GM19372 (cell line): Measurements from ENCODE around the gene YJEFN3.

ENCODE experiments used
- ATAC-seq: cut with Tn5 transposase; IDR thresholded peaks from one replicate; pipeline ENCODE4 v1.9.1; 2021; ENCODE audit warnings: mild to moderate bottlenecking, low read depth, moderate library complexity; ENCODE audit not compliant: unreplicated experiment

Gene YJEFN3

DNA sequence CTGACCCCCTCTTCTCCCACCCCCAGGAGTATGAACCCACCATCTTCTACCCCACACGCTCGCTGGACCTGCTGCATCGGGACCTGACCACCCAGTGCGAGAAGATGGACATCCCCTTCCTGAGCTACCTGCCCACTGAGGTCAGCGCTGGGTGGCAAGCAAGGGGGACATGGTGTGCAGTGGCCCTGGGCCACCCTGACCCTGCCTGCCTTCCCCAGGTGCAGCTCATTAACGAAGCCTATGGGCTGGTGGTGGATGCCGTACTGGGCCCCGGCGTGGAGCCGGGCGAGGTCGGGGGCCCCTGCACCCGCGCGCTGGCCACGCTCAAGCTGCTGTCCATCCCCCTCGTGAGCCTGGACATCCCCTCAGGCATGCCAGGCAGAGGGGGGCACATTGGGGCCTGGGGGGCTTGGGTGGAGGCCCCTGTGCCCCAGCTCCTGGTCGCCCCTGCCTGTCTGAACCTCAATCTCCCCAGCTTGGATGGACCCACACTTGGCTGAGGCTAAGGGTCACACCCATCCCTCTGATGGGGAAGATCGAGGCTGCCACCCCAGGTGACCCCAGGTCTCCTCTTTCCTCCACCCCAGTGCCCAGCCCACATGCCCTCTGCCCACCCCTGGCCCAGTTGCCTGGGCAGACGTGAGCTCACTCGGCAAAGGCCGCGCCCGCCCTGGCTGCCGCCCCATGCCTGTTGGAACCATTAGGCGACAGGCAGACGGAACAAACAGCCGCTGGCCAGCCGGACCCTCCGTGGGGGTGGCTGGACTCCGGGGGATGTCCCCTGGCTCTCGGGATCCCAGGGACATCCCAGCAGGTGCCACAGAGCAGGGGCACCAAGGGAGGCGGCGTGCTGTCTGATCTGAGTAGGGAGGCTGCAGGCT lies 6.8 kb downstream of the YJEFN3 start:
- no peak for ATAC-seq

DNA sequence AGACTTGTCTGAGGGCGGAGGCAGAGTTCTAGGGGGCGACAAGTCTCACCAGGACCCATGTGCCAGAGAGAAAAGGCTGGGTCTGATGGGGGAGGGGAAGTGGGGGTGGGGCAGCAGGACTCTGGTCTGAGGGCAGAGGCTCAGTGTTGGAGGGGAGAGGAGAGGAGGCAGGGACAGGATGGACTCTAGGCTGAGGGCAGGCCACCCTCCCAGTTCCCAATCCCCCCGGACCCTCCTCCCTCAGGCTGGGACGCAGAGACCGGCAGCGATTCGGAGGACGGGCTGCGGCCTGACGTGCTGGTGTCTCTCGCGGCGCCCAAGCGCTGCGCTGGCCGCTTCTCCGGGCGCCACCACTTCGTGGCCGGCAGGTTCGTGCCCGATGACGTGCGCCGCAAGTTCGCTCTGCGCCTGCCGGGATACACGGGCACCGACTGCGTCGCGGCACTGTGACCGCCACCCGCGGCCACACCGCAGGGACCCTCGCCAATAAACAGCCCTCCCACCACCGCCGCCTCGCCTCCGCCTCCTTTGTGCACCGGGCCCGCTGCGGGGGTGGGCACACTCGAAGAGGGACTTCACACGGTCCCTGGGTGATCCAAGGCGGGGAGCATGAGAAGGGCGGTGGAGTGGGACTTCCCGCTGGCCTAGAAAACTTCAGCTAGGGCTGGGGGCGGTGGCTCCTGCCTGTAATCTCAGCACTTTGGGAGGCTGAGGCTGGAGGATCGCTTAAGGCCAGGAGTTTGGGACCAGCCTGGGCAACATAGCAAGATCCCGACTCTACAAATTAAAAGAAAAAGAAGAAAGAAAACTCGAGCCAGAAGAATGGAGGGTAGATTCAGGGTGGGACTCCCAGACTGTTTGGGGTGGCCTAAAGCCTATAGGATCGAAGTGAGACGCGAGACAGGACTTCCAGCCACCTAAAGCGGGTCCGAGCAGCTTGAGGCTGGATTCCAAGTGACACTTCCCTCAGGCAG lies 8.7 kb downstream of the YJEFN3 start:
- no peak for ATAC-seq

DNA sequence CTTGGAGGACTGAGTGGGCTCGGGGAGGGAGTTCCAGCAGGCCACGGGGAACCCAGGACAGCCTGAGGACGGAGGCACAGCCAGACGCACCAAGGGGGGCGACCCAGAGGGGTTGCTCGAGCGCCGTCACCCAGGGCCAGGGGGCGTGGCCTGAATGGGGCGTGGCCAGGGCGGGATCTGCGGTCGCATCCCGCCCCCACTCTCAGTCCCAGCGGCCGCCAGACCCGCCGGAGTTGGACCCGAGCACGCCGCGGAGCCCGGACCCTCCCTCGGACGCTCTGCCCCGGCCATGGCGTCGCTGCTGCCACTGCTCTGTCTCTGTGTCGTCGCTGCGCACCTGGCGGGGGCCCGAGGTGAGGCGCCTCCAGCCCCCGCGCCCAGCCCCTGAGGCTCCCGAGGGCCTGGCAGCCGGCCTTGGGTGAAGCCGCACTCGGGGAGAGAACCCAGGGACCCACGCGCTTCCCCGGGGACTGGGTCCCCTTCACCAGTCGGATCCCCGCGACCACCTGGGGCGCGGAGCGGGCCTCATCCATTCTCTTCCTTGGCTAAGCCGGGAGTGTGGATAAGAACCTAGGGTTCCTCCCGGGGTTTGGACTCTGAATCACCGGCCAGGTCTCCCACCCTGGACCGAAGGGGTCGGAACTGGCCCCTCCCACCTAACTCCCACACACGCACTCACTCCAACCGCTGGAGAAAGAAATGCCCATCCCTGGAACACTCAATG lies 9.5 kb downstream of the YJEFN3 start, which contains the start of gene CILP2:
CILP2 (plus strand) TSS at position 205 of the 724 bp plus-strand sequence; CDS start at position 290, 85 bp downstream.
- no peak for ATAC-seq

DNA sequence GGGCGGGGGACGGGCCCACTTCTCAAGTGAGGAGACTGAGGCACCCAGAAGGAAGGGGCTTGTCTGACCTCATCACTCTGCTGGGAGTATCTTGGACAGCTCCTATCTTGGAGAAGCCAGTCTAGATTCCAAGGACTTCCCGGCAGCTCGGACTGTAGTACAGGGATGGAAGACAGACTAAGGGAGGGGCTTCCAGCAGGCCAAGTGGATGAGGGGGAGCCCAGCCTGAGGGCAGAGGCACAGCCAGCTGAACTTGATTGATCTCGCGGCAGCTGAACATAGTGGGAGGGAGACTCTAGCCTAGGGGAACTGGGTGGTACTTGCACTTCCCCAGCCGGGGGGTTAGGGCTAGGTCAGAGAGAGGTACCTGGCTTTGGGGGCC lies 10.1 kb downstream of the YJEFN3 start:
- ATAC-seq = no peak

DNA sequence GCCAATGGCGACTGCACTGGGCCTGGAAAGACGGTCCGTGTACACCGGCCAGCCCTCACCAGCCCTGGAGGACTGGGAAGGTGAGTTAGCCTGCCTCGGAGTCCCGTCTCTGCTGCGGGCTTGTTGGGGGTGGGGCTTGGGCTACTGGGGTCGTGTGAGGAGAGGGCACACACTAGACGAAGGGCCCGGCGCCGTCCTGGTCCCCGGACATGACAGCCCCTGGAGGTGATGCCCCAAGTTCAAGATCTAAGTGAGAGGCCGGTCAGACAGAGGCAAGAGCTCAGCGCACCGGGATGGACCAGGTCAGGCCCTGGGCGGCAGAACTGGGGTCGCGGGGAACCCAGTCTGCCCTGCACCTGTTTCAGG lies 11.0 kb downstream of the YJEFN3 start:
- ATAC-seq = no peak

DNA sequence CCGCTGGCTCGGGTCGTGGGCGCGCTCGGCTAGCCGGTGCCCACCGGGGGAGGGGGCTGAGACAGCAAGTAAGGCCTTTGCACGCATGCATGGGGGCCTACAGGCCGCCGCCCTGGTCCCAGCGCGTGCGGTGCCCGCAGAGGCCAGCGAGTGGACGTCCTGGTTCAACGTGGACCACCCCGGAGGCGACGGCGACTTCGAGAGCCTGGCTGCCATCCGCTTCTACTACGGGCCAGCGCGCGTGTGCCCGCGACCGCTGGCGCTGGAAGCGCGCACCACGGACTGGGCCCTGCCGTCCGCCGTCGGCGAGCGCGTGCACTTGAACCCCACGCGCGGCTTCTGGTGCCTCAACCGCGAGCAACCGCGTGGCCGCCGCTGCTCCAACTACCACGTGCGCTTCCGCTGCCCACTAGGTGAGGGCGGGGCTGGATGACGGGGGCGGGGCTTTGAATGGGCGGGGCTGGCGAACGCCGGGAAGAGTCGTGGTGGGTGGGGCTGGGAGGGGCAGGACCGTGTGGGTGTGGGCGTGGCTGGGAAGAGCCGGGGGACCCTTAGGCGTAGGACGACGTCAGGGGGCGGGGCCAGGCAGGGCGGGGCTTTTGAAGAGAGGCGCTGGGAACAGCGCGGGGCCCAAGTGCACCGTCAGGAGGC lies 11.5 kb downstream of the YJEFN3 start:
- ATAC-seq = no peak

DNA sequence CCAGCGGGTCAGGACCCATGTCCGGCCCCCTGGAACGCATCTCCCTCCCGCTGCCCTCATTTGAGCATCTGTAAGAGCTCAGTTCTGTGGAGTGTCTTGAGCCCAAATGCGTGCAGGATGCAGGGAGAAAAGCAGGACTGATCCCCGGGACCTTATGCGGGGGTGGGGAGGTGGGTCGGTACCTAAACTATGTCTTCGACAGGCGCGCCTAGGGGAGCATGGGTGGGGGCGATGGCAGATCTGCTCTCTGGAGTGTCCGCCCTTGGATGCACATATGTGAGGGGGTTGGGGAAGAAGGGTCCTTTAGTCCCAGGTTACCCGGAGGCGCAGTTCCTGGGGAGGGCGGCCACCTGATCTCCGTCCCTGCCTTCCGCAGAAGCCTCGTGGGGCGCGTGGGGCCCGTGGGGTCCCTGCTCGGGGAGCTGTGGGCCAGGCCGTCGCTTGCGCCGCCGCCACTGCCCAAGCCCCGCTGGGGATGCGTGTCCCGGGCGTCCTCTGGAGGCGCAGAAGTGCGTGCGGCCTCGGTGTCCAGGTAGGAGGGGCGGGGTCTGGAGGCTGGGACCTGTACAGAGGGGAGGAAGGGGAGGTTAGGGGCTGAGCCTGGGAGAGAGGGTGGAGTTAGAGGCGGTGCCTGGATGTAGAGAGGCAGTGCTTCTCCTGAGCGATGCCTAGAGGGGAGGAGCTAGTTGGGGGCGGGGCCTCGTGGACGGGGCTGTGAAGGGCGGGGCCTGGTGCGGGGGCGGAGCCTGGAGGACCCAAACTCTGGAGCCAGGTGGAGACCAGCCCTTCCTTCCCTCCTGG lies 12.2 kb downstream of the YJEFN3 start:
- no peak for ATAC-seq

DNA sequence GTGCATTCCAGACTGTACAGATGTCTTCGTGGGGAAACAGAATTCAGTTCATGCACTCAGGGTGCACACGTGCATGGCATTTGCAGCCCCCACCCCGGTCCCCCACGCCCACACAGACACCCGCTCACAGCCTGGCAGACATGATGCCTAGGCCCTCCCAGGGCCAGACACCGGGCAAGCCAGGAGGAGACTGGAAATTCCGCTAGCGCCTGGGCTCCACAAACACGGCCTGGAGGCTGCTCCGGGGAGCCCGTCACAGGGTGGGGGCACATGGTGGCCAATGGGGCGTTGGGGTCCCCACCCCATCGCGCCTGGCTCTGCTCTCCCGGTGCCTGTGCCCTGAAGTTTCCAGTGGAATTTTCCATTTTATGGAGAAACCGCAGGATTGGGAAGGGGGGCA lies 12.9 kb downstream of the YJEFN3 start:
- no peak for ATAC-seq

DNA sequence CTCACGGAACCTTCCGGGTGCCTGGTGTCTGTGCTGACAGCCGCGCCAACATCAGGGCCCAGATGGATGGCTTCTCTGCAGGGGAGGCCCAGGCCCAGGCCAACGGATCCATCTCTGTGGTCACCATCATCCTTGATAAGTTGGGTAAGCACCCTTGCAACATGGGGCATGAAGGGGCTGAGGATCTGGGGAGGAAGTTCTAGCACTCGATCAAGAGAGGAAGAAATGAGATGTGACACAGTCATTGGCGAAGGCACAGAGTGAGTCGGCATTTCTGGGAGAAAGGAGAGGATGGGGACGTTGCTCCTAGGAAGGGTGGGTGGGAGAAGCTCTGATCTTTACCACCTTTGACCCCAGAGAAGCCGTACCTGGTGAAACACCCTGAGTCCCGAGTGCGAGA lies 13.8 kb downstream of the YJEFN3 start:
- ATAC-seq = no peak

DNA sequence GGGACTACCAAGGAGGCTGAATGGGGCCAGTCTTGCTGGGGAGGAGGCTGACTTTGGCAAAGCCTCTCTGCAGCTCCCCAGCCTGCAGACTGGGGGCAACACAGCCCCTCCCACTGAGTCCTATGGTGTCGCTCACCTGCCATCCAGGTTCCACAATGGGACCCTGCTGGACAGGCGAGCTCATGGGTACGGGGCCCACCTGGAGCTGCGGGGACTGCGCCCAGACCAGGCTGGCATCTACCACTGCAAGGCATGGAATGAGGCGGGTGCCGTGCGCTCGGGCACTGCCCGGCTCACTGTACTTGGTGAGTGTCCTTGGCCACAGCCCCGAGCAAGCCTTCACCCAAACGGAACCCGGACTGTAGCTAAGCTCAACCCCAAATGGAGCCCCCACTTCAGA lies 14.4 kb downstream of the YJEFN3 start:
- no peak for ATAC-seq

DNA sequence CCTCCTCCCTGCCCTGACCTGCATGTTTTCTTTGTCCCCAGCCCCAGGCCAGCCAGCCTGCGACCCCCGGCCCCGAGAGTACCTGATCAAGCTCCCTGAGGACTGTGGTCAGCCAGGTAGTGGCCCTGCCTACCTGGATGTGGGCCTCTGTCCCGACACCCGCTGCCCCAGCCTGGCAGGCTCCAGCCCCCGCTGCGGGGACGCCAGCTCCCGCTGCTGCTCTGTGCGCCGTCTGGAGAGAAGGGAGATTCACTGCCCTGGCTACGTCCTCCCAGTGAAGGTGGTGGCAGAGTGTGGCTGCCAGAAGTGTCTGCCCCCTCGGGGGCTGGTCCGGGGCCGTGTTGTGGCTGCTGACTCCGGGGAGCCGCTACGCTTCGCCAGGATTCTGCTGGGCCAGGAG lies 14.9 kb downstream of the YJEFN3 start:
- ATAC-seq = no peak

DNA sequence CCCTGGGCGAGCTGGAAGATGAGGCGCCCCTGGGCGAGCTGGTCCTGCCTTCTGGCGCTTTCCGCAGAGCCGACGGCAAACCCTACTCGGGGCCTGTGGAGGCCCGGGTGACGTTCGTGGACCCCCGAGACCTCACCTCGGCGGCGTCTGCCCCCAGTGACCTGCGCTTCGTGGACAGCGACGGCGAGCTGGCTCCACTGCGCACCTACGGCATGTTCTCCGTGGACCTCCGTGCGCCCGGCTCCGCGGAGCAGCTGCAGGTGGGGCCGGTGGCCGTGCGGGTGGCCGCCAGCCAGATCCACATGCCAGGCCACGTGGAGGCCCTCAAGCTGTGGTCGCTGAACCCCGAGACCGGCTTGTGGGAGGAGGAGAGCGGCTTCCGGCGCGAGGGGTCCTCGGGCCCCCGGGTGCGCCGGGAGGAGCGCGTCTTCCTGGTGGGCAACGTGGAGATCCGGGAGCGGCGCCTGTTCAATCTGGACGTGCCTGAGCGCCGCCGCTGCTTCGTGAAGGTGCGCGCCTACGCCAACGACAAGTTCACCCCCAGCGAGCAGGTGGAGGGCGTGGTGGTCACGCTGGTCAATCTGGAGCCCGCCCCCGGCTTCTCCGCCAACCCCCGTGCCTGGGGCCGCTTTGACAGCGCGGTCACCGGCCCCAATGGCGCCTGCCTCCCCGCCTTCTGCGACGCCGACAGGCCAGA lies 15.7 kb downstream of the YJEFN3 start:
- ATAC-seq = no peak

DNA sequence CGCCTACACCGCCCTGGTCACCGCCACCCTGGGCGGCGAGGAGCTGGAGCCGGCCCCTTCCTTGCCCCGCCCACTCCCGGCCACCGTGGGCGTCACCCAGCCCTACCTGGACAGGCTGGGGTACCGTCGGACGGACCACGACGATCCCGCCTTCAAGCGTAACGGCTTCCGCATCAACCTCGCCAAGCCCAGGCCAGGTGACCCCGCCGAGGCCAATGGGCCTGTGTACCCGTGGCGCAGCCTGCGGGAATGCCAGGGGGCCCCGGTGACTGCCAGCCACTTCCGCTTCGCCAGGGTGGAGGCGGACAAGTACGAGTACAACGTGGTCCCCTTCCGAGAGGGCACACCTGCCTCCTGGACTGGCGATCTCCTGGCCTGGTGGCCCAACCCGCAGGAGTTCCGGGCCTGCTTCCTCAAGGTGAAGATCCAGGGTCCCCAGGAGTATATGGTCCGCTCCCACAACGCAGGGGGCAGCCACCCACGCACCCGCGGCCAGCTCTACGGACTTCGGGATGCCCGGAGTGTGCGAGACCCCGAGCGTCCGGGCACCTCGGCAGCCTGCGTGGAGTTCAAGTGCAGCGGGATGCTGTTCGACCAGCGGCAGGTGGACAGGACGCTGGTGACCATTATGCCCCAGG lies 16.4 kb downstream of the YJEFN3 start:
- no peak for ATAC-seq

DNA sequence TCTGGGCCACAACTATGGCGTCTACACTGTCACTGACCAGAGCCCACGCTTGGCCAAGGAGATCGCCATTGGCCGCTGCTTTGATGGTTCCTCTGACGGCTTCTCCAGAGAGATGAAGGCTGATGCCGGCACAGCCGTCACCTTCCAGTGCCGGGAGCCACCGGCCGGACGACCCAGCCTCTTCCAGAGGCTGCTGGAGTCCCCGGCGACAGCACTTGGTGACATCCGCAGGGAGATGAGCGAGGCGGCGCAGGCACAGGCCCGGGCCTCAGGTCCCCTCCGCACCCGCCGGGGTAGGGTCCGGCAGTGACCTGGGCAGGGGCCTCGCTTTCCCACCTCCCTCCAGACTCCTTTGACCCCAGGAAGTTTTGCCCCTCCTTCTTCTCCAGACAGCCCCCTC lies 17.0 kb downstream of the YJEFN3 start:
- ATAC-seq = no peak

DNA sequence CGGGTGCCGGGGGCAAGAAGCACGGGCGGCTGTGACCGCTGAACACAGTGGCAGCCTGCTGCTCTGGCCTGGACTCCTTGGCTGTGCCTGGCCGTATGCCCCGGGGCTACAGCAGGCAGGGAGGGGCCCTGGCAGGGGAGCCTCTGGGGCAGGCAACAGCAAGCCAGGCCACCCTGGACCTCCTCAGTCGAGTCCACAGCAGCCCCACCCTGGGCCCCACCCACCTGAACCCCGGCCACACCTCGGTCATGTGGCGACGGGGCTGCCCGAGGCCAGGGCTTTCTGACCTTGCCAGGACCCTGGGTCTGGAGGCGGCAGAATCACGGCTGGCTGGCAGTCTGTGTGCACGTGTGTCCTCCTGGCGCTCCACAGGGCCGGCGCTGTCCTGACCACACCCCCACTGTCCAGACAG lies 18.0 kb downstream of the YJEFN3 start:
- ATAC-seq = no peak

DNA sequence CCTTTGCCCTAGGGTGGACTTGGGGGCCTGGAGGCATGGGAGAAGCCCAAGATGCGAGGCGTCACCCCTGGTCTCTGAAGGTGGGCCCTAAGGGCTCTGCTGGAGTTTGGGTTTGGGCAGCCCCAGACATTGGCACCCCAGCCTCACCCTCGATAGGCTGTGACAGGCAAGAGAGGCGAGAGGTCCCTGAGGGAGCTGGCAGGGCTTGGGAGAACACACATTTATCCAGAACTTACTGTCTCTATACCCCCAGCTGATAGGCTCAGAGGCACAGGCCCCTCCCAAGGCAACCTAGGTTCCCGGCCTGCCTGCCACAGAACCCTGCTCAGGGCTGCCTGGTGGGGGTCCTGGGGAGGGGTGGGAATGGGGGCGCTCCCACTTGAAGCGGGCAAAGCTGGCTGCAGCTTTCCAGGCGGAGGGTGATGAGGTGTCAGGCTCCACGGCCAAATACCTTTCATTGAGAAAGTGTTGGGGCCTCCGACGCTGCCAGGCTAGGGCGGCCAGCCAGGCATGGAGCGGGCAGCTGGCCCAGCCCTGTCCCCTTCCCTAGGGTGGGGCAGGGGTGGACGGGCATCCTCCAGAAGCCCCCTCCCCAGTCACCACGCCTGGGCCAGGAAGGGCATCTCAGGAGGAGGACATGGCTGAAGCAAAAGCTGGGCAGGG lies 19.1 kb downstream of the YJEFN3 start:
- no peak for ATAC-seq

DNA sequence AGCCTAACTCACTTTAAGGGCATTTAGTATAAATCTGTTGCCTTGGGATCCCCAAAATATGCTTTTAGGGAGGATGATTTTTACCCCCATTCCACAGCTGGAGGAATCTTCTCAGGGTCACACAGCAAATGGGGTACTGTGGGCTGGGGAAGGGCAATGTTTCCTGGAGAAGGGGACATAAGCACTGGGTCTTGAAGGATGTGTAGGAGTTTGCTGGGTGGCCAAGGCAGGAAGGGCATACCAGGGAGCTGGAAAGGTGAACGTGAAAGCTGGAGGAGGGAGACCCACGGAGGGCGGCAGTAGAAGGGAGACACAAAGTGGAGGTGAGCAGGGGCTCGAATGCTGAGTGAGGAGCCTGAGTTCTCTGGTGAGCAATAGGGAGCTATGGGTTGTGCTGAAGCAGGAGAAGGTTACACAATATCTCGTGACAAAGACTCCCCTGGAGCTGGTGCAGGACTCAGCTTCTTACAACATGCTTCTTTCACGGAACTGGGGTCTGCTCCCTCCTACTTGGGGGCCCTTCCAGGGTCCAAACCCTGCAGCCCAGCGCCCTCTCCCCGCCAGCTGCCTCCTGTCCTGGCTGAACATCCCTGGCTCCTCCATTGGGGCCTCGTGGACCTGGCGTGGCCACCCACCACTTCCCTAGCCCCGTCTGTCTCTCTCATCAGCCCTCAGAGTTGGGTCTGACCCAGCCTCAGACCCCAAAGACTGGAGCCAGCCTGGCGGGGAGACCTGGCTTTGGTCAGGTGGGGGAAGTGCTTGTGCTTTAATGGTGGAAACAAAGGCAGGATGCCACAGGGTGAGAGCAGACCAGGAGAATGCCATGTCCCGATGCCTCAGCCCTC lies 20.4 kb downstream of the YJEFN3 start:
- ATAC-seq = no peak
